Activated T-helper 2 cell treated with anti-CD3 and anti-CD28 coated beads, Interferon-gamma antibody, Interleukin-2, Interleukin-4, amounts not matched to agents 10 μg/mL and 5 μg/mL and 100 μg/mL, durations not matched to agents 14 hours and 24 hours and 36 hours (primary cell): ENCODE measurements around the gene SHISAL1. TPM values are rescaled to one million over a fixed set of nuclear protein-coding genes. Genes with fewer than 3 reads are reported as not detected.

Experiments
- DNase-seq: peaks from one replicate; pipeline ENCODE4 v3.0.0; 2021; ENCODE audit warnings: low spot score
- H3K27ac Mint-ChIP-seq: one replicate; pipeline ENCODE4 v1.8.0; 2021; ENCODE audit warnings: mixed read lengths
- H3K27me3 Mint-ChIP-seq: one replicate; pipeline ENCODE4 v1.8.0; 2021; ENCODE audit warnings: low read depth, mixed read lengths
- H3K36me3 Mint-ChIP-seq: one replicate; pipeline ENCODE4 v1.8.0; 2021; ENCODE audit warnings: low read depth, mixed read lengths
- H3K4me1 Mint-ChIP-seq: one replicate; pipeline ENCODE4 v1.8.0; 2021; ENCODE audit warnings: low read depth, mixed read lengths
- H3K4me3 Mint-ChIP-seq: one replicate; pipeline ENCODE4 v1.8.0; 2021; ENCODE audit warnings: low read depth, mild to moderate bottlenecking, moderate library complexity, mixed read lengths
- H3K9me3 Mint-ChIP-seq: one replicate; pipeline ENCODE4 v1.8.0; 2021; ENCODE audit warnings: mixed read lengths
- intact Hi-C: fragments of 100-400 bp; cut with micrococcal nuclease; formaldehyde crosslinking; loops from one replicate; pipeline ENCODE4 v1.15.1; 2023
- total RNA-seq: library from RNA; stranded (reverse); gene quantifications from 2 replicates; pipeline ENCODE4 v1.2.3, GENCODE V29; 2022

SHISAL1 gene
- total RNA-seq, 1 donor from 2014 or later, result not detected

DNA sequence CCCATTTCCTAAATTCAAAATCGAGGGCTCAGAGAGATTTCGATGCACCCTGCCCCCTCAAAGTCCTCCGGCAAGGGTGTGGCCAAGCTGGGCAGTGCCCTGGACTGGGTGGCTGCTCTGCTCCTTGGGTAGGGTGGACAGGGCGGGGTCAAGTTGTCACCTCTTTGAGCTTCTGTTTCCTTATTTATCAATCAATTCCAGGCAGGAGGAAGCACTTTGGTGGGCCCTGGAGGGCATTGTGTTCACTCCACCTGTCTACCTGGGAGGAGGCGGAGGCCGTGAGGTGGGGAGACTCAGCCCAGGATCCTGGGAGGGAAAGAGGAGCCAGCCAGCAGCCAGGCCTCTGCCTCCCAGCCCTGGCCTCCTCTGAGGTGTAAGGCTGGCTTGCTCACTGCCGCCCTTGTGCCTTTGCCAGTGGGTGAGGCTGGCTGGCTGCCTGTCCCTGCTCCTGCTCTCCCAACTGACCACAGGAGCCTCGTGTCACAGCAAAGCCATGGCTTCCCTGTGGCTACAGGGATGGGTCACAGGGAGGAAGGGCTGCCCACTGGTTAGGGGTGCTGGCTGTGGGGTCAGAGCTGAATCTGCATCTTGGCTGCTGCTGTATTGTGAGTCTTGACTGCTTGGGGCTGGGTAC is 25.5 kb upstream of the SHISAL1 start:
- Mint-ChIP-seq H3K36me3 (no peaks in the 10 kb centered on the region), H3K27ac (no peak overlapping the region), H3K9me3 (no peaks in the 10 kb centered on the region), H3K4me1 (no peaks in the 10 kb centered on the region), H3K27me3 (no peaks in the 10 kb centered on the region), H3K4me3 (no peak overlapping the region)
- intact Hi-C loops, result no loop called here
- no peak for DNase-seq

DNA sequence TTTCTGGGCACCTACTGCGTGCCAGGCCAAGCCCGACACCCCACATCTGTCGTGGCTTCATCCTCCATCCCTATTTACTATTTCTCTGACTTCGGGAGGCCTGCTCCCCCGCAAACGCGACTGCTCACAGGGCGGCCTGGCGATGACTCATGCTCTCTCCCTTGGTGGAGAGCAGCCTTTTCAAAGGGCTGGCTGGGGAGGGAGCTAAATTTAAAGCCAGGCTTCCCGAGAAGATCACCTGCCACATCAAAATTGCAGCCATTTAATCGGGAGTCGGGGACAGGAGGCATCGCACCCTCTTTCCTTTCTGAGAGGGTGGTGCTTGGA is 24.9 kb upstream of the SHISAL1 start:
- intact Hi-C loops, result no loop called here
- DNase-seq, result no peak
- Mint-ChIP-seq H3K4me3 (no peak overlapping the region), H3K27me3 (peaks cover 3% of the 10 kb centered on the region), H3K36me3 (no peaks in the 10 kb centered on the region), H3K27ac (no peak overlapping the region), H3K9me3 (no peaks in the 10 kb centered on the region), H3K4me1 (no peaks in the 10 kb centered on the region)

DNA sequence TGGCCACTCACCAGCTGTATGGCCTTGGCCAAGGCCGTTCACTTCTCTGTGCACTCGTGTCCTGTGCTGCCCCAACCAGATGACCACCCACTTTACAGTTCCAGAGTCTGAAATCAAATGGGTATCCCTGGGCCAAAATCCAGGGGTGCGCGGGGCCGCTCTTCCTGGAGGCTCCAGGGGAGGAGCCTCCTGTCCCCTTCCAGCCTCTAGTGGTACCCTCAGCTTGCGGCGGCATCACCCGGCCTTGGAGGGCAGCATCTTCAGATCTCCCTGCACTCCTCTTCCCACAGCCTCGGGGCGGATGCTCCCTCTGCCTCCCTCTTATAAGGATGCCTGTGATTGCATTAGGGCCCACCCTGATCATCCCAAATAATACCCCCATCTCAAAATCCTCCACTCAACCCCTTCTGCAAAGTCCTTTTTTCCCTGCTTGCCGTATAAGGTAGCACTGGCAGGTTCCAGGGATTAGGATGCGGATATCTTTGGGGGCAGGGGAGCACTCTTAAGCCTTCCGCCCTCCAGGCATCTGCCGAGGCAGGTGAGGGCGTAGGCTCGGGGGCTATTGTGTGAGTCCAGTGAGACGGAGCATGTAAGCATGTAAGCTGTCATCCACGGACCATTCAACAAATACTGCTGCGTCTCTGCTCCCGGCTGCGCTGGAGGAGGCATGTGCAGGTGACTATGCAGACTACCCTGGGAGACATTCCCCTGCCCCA is 24.4 kb upstream of the SHISAL1 start:
- Mint-ChIP-seq H3K4me1 (peaks cover under 1% of the 10 kb centered on the region), H3K9me3 (no peaks in the 10 kb centered on the region), H3K27me3 (peaks cover 7% of the 10 kb centered on the region), H3K4me3 (no peak overlapping the region), H3K36me3 (no peaks in the 10 kb centered on the region), H3K27ac (no peak overlapping the region)
- intact Hi-C loops, result no loop called here
- no peak for DNase-seq

DNA sequence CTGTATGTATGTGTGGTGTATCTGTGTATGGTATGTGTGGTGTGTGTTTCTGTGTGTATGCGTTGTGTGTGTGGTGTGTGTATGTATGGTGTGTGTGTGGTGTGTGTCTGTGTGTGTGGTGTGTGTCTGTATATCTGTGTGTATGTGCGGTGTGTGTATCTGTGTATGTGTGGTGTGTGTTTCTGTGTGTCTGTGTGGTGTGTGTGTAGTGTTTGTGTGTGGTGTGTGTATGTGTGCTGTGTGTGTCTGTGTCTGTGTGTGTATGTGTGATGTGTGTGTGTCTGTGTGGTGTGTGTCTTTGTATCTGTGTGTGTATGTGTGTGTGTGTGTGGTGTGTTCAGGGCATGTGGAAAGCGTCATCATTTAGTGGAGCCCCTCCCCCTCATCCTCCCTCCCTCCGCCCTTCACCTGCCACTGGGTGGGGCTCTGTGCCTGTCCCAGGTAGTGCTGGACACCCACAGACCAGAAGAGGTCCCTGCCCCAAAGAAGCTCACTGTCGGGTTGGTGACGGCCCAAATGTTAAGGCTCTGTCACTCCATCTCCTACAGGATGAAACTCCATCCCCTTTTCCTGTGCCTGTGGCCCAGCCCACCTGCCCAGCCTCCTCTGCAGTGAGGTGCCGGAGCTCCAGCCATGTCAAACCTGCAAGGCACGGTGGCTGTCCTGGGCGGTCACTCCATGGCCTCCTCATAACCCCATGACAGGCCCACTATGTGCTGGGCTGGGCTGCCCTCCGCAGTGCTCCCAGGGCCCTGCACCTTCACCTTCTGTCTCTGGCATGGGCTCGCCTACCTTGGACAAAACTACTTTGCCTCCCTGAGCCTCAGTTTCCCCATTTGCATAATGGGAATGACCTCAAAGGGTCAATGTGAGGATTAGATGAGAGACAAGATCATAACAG is 23.4 kb upstream of the SHISAL1 start:
- intact Hi-C loops, result no loop called here
- H3K9me3 Mint-ChIP-seq, result no peaks in the 10 kb centered on the region
- peaks cover 10% of the 10 kb centered on the region for H3K27me3 Mint-ChIP-seq
- H3K4me3 Mint-ChIP-seq, result no peak overlapping the region
- H3K36me3 Mint-ChIP-seq, result no peaks in the 10 kb centered on the region
- peaks cover 2% of the 10 kb centered on the region for H3K4me1 Mint-ChIP-seq
- no peak for DNase-seq
- no peak overlapping the region for H3K27ac Mint-ChIP-seq

DNA sequence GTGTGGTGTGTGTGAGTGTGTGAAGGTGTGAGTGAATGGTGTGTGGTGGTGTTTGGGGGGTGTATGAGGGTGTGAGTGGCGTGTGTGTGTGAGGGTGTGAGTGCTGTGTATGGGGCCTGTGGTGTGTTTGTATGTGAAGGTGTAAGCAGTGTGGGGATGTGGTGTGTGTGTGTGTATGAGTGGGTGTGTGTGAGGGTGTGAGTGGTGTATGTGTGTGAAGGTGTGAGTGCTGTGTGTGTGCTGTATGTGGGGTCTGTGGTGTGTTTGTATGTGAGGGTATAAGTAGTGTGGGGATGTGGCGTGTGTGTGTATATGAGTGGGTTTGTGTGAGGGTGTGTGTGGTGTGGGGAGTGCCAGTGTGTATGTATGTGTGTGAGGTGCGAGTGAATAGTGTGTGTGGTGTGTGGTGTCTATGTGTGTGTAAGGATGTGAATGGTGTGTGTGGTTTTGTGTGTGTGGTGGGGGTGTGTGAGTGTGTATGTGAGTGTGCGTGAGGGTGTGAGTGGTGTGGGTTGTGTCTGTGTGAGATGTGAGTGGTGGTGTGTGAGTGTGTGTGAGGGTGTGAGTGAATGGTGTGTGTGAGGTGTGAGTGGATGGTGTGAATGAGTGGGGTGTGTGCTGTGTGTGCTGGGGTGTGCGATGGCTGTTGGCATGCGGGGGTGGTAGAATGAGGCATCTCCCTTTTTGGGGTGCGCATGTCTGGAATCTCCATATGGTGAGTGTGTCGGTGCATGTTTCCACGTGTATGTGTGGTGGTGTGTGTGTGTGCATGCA is 22.5 kb upstream of the SHISAL1 start:
- Mint-ChIP-seq H3K36me3 (no peaks in the 10 kb centered on the region), H3K27ac (no peak overlapping the region), H3K9me3 (no peaks in the 10 kb centered on the region), H3K27me3 (peaks cover 10% of the 10 kb centered on the region), H3K4me3 (no peak overlapping the region), H3K4me1 (peaks cover 2% of the 10 kb centered on the region)
- DNase-seq, result no peak
- intact Hi-C loops, result no loop called here

DNA sequence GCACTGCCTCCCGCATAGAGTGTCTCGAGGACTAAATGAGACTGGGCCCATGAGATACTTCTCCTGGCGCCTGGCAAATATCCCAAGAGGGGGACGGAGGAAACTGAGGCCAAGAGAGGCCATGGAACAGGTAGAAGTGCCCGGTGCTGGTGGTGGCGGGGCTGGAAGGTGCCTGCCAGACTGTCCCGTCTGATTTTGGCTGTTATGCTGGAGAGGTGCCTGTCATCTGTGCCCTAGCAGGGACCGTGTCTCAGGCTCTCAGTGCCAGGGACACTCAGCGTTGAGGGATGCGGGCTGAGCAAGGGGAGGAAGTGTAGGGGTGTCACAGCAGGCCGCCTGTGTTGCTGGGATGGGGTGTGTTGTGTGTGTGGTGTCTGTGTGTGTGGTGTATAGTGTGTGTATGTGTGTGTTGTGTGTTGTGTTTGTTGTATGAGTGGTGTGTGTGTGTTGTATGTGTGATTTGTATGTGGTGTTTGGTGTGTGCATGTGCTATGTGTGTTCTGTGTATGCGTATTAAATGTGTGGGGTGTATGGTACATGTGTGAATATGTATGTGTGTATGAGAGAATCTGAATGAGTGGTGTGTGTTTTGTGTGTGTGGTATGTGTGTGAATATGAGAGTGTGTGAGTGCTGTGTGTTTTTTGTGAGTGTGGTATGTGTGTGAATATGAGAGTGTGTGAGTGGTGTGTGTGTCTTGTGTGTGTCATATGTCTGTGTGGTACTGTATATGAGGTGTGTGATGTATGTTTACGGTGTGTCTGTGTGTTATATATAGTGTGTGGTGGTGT is 21.3 kb upstream of the SHISAL1 start:
- intact Hi-C loops, result no loop called here
- Mint-ChIP-seq H3K9me3 (no peaks in the 10 kb centered on the region), H3K27me3 (peaks cover 18% of the 10 kb centered on the region), H3K36me3 (no peaks in the 10 kb centered on the region), H3K4me1 (peaks cover 10% of the 10 kb centered on the region), H3K27ac (no peak overlapping the region), H3K4me3 (no peak overlapping the region)
- DNase-seq, result no peak

DNA sequence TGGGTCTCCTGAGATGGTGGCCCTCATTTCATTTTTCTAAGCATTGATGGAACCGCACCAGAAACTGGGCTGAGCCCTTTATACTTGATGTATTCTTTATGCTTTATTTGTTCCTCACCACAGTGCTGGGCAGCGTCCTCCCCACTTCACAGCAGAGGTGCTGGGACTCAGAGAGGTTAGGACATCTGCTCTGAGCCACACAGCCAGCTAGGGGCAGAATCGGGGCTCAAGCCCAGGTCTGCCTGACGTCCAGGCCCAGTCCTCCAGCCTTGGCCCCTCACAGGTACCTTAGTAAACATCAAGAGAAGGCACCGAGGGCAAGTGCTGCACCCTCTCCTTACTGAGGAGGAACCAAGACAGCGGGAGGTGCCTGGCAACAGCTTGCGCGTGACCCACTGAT is 20.2 kb upstream of the SHISAL1 start:
- Mint-ChIP-seq H3K36me3 (no peaks in the 10 kb centered on the region), H3K27ac (no peak overlapping the region), H3K9me3 (no peaks in the 10 kb centered on the region), H3K27me3 (peaks cover 24% of the 10 kb centered on the region), H3K4me1 (peaks cover 14% of the 10 kb centered on the region), H3K4me3 (no peak overlapping the region)
- DNase-seq, result no peak
- intact Hi-C loops, result no loop called here

DNA sequence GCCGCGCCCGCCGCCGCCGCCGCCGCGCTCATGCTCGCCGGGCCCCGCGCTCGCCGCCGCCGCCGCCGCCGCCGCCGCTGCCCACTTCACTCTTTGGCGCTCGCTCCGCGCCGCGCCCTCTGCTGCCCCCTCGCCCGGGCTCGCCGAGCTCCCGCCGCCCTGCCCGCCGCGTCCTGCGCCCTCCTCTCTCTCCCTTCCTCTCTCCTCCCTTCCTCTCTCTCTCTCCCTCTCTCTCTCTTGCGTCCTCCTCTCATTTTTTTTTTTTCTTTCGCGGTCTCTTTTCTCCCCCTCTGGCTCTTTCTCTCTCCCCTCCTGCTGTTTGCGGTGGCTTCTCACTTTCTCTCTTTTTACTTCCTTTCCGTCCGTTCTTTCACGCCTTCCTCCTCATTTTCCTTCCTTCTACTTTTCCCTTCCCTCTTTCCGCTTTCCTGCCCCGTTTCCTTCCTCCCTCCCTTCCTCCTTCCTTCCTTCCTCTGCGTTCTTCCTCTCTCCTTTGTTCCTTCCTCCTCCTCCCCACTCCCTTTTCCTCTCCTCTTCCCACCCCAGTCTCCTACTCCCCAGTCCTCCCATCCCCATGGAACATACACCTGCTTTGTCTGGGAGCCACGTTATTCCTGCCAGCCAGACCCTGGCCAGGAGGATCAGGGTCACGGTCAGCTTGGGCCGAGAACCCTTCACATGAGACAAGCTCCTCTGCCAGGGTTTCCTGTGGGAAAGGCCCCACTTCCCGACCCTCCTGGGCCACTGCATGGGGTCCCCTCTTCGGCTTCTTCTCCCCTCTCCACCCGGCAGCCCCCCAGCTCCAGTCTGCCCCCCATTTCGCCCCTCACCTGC is 19.3 kb upstream of the SHISAL1 start:
- Mint-ChIP-seq H3K4me3 (peak overlapping the region; percentile 6), H3K36me3 (no peaks in the 10 kb centered on the region), H3K27ac (no peak overlapping the region), H3K9me3 (no peaks in the 10 kb centered on the region), H3K4me1 (peaks cover 14% of the 10 kb centered on the region), H3K27me3 (peaks cover 29% of the 10 kb centered on the region)
- intact Hi-C loops, result no loop called here
- DNase-seq, result no peak

DNA sequence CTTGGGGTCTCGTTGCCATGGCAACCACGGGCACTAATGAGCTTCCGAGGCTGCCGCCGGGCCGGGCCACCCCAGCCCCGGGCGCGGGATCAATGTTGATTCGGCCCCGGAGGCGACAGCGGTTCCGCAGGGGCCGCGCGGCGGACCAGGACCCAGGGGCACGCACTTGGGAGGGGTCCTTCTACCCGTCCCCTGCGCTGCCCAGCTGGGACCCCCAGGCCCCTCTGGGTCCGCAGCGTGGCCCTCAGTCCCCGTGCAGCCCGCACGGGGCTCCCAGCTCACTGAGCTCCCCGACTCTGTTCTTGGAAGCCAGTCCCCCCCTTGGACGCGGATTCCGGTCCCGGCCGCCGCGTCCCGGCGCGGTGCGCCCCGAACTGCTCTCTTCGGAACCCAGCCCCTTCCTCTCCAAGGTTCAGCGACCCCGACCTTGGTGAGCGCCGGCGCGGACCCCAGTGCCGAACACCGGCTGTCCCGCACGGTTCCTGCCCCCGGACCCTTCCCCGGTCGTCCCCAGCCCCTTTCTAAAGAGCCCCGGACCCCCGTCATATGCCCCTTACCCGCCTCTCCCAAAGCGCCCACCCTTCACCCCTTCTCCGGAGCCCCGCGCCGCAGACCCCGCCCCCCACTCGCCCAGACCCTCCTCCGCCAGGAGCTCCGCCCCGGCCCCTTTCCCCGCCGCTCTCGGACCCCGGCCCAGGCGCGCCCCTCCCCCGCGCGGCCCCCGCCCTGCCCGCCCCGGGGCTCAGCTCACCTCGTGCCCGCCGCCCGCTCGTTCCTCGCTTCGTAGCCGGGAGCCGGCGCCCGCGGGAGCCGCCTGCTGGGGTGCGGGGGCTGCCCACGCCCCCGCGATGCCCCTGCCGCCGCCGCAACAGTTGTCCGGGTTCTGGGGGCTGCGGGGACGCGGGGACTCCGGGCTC is 18.3 kb upstream of the SHISAL1 start:
- H3K4me3 Mint-ChIP-seq, result no peak overlapping the region
- H3K27me3 Mint-ChIP-seq, result peaks cover 40% of the 10 kb centered on the region
- DNase-seq, result no peak
- no peaks in the 10 kb centered on the region for H3K36me3 Mint-ChIP-seq
- peaks cover 14% of the 10 kb centered on the region for H3K4me1 Mint-ChIP-seq
- H3K9me3 Mint-ChIP-seq, result no peaks in the 10 kb centered on the region
- H3K27ac Mint-ChIP-seq, result no peak overlapping the region
- intact Hi-C loops, result no loop called here

DNA sequence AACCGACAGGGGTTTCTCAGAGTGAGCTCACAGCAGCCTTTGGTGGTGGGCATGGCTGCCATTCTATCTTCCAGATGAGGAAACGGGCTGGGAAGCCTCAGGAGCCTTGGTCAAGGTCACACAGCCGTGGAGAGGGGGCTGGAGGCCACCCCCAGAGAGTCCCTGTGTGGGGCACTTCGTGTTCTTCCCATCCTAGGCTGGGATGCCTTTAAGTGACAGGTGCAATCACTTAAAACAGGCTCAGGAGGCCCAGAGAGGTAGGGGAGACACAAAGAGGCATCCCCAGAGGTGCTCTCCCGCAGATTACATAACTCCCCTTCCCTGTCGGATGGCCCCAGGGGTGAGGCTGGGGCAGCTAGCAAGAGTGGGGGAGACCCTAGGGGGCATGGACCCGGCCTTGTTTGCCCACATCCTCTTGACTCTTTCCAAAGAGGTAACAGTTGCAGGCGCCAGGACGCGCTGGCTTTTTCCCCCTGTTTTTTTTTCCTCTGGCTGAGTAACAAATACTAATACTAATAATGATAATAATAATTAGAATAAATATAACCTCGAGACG is 17.5 kb upstream of the SHISAL1 start:
- intact Hi-C loops, result no loop called here
- peaks cover 17% of the 10 kb centered on the region for H3K4me1 Mint-ChIP-seq
- H3K9me3 Mint-ChIP-seq, result no peaks in the 10 kb centered on the region
- DNase-seq, result no peak
- no peak overlapping the region for H3K27ac Mint-ChIP-seq
- H3K27me3 Mint-ChIP-seq, result peaks cover 46% of the 10 kb centered on the region
- no peaks in the 10 kb centered on the region for H3K36me3 Mint-ChIP-seq
- H3K4me3 Mint-ChIP-seq, result no peak overlapping the region
